DND-41 (cell line): ENCODE measurements around the gene GRB2.

ENCODE experiments used
- ATAC-seq: fragments of 200-7000 bp; cut with Tn5 transposase; 3 replicates; pipeline ENCODE4 v1.9.1; 2021; ENCODE audit warnings: low read depth; ENCODE audit not compliant: insufficient read depth
- DNase-seq: peaks from one replicate; pipeline ENCODE4 v3.0.0-alpha.2; 2020
- H2AFZ ChIP-seq: 2 replicates; pipeline ENCODE4 v1.6.0; 2012; ENCODE audit warnings: low read depth, low read length
- H3K27ac ChIP-seq: 2 replicates; pipeline ENCODE4 v1.5.1; 2012; ENCODE audit warnings: low read length, inconsistent platforms
- H3K27me3 ChIP-seq: fragments of 200-600 bp; sonication (generic); 2 replicates; pipeline ENCODE4 v1.6.0; 2012; ENCODE audit warnings: low read length, mild to moderate bottlenecking, inconsistent platforms; ENCODE audit not compliant: insufficient read depth, poor library complexity
- H3K36me3 ChIP-seq: 2 replicates; pipeline ENCODE4 v1.5.1; 2012; ENCODE audit warnings: low read length, inconsistent platforms; ENCODE audit not compliant: insufficient read depth
- H3K4me1 ChIP-seq: 2 replicates; pipeline ENCODE4 v1.5.1; 2012; ENCODE audit warnings: mild to moderate bottlenecking, low read length; ENCODE audit not compliant: insufficient read depth
- H3K4me2 ChIP-seq: 2 replicates; pipeline ENCODE4 v1.6.0; 2012; ENCODE audit warnings: mild to moderate bottlenecking, moderate library complexity, low read length, inconsistent platforms; ENCODE audit not compliant: insufficient read depth
- H3K4me3 ChIP-seq, 2 experiments: fragments of 200-600 bp in 1 of 2; shearing (Covaris generic) in 1 of 2; 2 replicates each; pipeline ENCODE4 v1.5.1; 2012 to 2016; ENCODE audit warnings: inconsistent platforms in 2 of 2, low read length in 2 of 2, mild to moderate bottlenecking in 2 of 2, low read depth in 1 of 2, moderate library complexity in 1 of 2
- H3K79me2 ChIP-seq: 2 replicates; pipeline ENCODE4 v1.6.0; 2012; ENCODE audit warnings: low read length, inconsistent platforms; ENCODE audit not compliant: insufficient read depth
- H3K9ac ChIP-seq: 2 replicates; pipeline ENCODE4 v1.6.0; 2012; ENCODE audit warnings: low read depth, mild to moderate bottlenecking, inconsistent platforms, low read length, moderate library complexity
- H3K9me3 ChIP-seq: 2 replicates; pipeline ENCODE4 v1.5.1; 2012; ENCODE audit warnings: low read length, moderate library complexity, mild to moderate bottlenecking, inconsistent platforms; ENCODE audit not compliant: insufficient read depth, severe bottlenecking
- H4K20me1 ChIP-seq: 2 replicates; pipeline ENCODE4 v1.6.0; 2012; ENCODE audit warnings: low read length; ENCODE audit not compliant: insufficient read depth
- EZH2 ChIP-seq: IDR thresholded peaks from 3 replicates; pipeline ENCODE4 v1.6.1; 2012; ENCODE audit warnings: borderline replicate concordance, low read depth, mild to moderate bottlenecking, moderate library complexity, low read length, inconsistent platforms; ENCODE audit not compliant: severe bottlenecking
- TF ChIP-seq, protein P1 (sequence below): IDR thresholded peaks from 2 replicates; pipeline ENCODE4 v1.5.1; 2012; ENCODE audit warnings: borderline replicate concordance, low read length, moderate library complexity, mild to moderate bottlenecking; ENCODE audit not compliant: poor library complexity, severe bottlenecking; ENCODE audit errors: extremely low read depth

Gene GRB2

DNA sequence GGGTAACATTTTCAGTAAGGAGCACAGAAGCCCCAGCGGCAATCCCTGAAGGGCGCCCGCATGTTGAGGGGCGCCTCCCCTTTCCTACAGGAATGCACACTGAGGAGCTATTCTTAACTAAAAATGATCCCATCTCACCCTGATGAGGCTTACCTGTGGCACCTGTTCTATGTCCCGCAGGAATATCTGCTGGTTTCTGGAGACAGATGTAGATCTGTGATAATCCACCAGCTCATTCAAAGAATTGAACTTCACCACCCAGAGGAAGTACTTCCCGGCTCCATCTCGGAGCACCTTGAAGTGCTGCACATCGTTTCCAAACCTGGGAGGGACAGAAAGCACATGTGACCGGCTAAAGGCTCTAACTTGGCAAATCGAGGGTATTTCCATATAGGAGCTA, 84.0 kb downstream of the GRB2 start:
- peaks cover 83% of the 10 kb centered on the region for H3K36me3 ChIP-seq
- no peak for TF ChIP-seq EZH2
- TF ChIP-seq, protein P1, sequence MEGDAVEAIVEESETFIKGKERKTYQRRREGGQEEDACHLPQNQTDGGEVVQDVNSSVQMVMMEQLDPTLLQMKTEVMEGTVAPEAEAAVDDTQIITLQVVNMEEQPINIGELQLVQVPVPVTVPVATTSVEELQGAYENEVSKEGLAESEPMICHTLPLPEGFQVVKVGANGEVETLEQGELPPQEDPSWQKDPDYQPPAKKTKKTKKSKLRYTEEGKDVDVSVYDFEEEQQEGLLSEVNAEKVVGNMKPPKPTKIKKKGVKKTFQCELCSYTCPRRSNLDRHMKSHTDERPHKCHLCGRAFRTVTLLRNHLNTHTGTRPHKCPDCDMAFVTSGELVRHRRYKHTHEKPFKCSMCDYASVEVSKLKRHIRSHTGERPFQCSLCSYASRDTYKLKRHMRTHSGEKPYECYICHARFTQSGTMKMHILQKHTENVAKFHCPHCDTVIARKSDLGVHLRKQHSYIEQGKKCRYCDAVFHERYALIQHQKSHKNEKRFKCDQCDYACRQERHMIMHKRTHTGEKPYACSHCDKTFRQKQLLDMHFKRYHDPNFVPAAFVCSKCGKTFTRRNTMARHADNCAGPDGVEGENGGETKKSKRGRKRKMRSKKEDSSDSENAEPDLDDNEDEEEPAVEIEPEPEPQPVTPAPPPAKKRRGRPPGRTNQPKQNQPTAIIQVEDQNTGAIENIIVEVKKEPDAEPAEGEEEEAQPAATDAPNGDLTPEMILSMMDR: no peak
- H3K79me2 ChIP-seq: peaks cover 67% of the 10 kb centered on the region

DNA sequence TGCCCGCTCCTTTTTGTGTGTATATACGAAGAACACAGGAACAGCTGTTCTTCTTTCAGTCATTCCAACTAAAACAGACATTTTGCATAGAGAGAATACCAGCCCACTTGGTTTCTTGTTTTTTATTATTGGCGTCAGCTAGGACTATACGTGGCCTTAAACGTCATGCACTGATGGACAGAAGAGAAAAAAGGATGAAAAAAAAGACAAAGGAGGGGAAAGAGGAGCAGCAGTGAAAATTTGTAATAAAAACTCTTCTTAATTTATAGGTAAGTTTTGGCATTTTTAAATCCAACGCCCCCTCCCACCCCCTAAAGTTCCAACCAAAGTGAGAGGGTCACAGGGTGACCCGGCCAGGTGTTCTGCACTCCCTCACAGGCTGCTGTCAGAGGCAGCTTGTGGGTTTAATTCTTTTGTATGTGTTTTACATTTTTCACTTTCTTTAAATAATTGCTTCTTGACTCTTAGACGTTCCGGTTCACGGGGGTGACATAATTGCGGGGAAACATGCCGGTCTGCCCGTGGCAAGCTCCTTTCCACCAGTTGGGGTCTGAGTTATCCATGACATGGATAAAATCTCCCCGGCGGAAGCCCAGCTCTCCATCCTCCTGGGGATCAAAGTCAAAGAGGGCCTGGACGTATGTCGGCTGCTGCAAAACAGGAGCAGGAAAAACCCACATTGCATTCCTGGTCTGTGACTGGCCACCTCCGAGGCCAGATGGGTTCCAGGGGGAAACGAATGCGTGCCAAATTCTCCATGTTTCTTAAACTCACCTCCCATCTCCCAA, 85.4 kb downstream of the GRB2 start:
- Histone ChIP-seq H3K36me3 (peaks cover 76% of the 10 kb centered on the region), H3K9me3 (no peaks in the 10 kb centered on the region), H3K27me3 (no peaks in the 10 kb centered on the region), H3K4me1 (peaks cover 17% of the 10 kb centered on the region), H3K9ac (no peak overlapping the region), H3K27ac (no peak overlapping the region), H2AFZ (no peak overlapping the region), H3K4me3 (no peak overlapping the region), H3K4me2 (no peak overlapping the region), H3K79me2 (peaks cover 53% of the 10 kb centered on the region), H4K20me1 (peaks cover 10% of the 10 kb centered on the region; the same call in 1 of the 2 replicates)
- no peak for DNase-seq
- ATAC-seq: no peak
- TF ChIP-seq EZH2: no peak
- TF ChIP-seq, protein P1: no peak

More for the DNA sequence above, 84.0 kb downstream of the GRB2 start:
- H3K4me1 ChIP-seq: peaks cover 21% of the 10 kb centered on the region
- peaks cover 10% of the 10 kb centered on the region; the same call in 1 of the 2 replicates for H4K20me1 ChIP-seq
- DNase-seq (no peak), ATAC-seq (no peak)
- no peak overlapping the region for H3K9ac ChIP-seq
- H3K4me2 ChIP-seq: no peak overlapping the region
- H3K27me3 ChIP-seq: no peaks in the 10 kb centered on the region
- no peak overlapping the region for H3K4me3 ChIP-seq
- no peaks in the 10 kb centered on the region for H3K9me3 ChIP-seq
- no peak overlapping the region for H2AFZ ChIP-seq
- H3K27ac ChIP-seq: peak overlapping the region; percentile 53; the same call in 1 of the 2 replicates

DNA sequence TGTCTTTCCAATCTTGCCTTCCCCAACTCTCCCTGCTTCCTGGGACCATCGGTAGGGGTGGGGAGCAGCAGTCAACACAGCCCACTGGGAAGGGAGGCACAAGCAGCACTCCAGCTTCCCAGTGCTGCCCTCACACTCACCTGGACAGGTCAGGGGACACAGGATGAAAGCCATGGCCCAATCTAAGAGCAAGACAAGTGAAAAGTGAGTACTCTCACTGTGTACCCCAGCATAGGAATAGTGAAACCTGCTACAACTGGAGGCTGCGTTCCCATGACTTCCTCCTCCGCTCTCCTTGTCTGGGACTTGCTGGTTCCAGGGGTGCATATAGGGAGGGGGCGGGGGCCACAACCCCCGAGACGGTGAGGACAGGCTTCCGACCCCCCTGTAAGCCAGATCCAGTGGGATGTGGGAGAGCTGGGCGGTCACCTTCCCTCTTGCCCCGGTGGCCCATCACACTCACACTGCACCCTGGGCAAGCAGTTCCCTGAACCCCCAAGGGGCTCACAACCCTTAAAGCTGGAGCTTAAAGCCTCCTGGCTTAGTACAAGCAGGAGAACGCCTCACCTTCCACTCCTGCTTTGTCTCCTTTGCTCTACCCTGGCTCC, 86.8 kb downstream of the GRB2 start:
- no peak overlapping the region for H2AFZ ChIP-seq
- no peaks in the 10 kb centered on the region for H3K27me3 ChIP-seq
- TF ChIP-seq, protein P1: no peak
- TF ChIP-seq EZH2: no peak
- H3K4me2 ChIP-seq: no peak overlapping the region
- peaks cover 75% of the 10 kb centered on the region for H3K36me3 ChIP-seq
- no peak overlapping the region for H3K4me3 ChIP-seq
- no peak for DNase-seq
- no peak for ATAC-seq
- peaks cover 7% of the 10 kb centered on the region for H3K4me1 ChIP-seq
- peaks cover 10% of the 10 kb centered on the region; the same call in 1 of the 2 replicates for H4K20me1 ChIP-seq
- H3K9ac ChIP-seq: no peak overlapping the region
- H3K79me2 ChIP-seq: peaks cover 45% of the 10 kb centered on the region
- no peaks in the 10 kb centered on the region for H3K9me3 ChIP-seq
- H3K27ac ChIP-seq: peak overlapping the region; percentile 45
